NCI-H2196 treated with DMSO at 0.1 percent for 48 hours (cell line): ENCODE results near the gene SF3B1.
A peak's percentile ranks its signal among the peaks of the same experiment; 100 is the strongest.
"Not testable (repeated sequence)": the region's sequence is repeated elsewhere in the genome, so short reads cannot be mapped to it uniquely, and the experiment has no call there.

Experiments
- DNase-seq: peaks from one replicate; lab custom pipeline; 2025; ENCODE audit not compliant: unreplicated experiment; lab: John Stamatoyannopoulos, UW

SF3B1 gene

DNA sequence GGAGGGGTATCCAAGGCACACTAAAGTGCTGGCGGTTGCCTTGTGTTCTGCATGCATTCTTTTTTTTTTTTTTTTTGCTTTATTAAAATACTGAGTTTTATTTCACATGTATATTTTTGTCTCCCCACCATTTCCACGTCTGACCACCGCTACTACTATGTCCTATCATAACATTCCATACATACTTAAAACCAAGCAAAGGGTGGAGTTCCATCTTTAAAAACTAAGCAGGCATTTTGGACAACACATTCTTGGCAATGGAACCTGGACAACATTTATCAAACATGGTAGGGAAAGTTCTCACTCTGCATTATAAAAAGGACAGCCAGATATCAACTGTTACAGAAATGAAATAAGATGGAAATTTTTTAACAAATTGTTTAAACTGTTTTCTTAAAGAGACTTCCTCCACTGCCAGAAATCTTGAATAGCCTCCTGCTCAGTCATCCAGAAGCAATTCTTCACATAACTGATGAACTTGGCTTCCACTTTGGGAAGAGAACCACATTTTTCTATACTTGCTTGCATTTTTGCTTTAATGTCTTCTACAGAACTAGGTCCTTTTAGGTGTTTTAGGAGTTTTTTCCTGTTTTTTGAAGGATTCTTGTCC is 55.4 kb downstream of the SF3B1 start:
- DNase-seq: not testable (repeated sequence)

DNA sequence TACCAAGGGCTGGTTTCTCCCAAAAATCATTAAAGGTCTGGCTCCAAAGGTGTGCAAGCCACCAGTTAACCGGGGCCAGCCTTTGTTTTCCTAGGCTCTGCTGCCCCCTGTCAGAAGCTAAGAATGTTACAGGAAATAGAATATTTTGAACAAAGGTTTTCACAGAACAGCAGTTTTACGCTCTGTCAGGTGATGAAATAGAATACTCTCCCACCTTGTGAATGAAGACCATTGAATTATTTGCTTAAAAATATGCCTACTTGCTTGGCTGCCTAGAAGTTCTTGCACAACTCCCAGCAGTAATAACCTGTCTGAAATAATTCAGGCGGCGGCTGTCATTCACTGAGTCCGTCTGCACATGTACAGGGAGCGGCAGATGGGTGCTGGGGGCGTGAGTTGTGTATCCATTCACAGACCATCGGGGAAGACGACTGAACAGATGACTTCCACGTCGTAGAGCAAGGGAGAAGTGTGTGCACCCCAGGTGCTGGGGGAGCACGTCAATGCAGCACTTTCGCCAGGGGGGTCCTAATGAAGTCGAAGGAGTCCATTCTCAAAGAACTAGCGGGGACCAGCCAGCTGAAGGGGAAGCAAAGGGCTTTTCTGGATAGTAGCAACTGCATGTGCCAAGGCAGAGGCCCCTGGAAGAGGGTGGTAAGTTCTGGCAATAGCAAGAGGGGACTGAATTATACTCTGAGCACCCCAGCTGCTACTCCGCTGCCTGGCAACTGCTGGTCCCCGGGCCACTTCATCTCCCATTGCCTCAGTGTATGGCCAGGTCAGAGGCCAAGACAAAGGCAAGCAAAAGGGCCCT is 56.1 kb downstream of the SF3B1 start:
- peak; percentile 71 for DNase-seq

DNA sequence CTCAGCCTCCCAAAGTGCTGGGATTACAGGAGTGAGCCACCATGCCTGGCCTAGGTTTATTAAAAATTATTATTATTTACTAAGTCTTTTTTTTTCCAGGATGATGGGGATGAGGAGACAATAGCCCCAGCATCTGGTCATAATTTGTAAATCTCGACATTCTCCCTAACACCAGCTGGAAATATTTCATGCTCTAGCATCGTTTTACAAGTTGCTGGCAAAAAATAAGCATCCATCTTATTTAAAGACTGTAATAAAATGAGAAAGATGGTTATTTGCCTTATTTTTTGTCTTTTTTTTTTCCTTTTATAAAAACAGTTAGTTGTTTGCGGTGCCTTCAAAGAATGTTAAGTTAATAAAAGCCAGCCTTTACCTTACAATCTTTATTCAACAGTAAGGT is 56.7 kb downstream of the SF3B1 start:
- no peak for DNase-seq

GRCh38 chr2:197377670-197378069 is 57.2 kb downstream of the SF3B1 start:
- DNase-seq: no peak

GRCh38 chr2:197372592-197372991 is 62.2 kb downstream of the SF3B1 start:
- no peak for DNase-seq

DNA sequence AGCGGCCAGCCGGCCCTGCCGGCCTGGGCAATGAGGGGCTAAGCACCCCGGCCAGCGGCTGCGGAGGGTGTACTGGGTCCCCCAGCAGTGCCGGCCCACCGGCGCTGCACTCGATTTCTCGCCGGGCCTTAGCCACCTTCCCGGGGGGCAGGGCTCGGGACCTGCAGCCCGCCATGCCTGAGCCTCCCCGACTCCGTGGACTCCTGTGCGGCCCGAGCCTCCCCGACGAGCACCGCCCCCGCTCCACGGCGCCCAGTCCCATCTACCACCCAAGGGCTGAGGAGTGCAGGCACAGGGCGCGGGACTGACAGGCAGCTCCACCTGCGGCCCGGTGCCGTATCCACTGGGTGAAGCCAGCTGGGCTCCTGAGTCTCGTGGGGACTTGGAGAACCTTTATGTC is 64.2 kb downstream of the SF3B1 start:
- DNase-seq: not testable (repeated sequence)

DNA sequence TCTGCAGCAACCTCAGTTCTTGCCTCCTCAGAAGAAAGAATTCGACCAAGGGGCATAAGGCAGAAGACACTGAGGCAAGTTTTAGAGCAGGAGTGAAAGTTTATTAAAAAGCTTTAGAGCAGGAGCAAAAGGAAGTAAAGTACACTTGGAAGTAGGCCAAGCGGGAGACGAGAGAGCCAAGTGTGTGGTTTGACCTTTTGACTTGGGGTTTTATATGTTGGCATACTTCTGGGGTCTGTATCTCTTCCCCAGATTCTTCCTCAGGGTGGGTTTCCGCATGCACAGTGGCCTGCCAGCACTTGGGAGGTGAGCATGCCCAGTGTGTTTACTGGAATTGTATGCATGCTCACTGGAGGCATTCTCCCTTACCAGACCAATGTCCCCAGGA is 64.9 kb downstream of the SF3B1 start:
- DNase-seq: no peak

DNA sequence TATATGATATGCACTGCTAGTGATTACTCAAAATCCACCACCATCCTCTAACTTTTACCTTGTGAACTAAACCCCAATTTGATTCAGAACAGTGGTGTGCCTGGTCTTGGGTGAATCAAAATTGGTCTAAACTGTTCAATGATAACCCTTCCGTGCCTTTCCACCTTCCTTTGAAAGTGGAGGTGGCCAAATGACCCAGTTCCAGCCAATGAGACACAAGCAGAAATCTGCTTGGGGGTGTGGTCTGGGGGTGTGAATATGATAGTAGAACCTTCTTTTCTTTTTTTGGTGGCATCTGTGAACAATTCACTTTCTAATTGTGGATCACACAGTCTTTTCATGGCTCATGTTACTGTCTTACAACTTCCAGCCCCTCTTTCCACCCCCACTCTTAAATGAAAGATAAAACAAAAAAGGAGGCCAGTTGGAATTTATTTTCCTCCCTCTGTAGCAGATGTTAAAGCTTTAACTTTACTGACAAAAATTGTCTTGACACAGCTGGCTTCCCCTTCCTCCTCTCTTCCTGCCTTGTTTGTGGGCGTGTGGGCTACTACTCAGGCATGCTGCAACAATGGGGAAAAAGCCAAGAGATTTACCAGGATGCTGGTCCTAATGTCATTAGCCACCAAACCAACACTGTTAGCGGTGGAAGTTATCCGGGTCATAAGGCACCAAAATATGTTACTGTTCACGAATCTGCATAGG is 65.4 kb downstream of the SF3B1 start:
- DNase-seq: no peak

DNA sequence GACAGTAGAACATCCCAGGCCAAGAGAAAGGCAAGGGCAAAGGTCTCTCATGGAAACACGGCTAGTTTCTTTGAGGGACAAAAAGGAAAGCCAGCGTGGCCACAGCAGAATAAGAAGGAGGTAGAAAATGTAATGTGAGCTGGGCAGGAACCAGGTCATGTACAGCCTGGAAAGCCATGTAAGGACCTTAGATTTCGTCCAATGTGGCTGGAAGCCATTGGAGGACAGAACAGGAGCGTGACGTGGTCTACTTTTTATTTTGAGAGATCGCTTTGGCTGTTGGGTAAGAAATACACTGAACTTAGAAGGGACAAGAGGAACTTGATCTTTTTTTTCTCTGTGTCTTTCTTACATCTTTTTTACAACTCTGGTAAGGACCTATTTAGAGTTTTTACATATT is 66.4 kb downstream of the SF3B1 start:
- no peak for DNase-seq

DNA sequence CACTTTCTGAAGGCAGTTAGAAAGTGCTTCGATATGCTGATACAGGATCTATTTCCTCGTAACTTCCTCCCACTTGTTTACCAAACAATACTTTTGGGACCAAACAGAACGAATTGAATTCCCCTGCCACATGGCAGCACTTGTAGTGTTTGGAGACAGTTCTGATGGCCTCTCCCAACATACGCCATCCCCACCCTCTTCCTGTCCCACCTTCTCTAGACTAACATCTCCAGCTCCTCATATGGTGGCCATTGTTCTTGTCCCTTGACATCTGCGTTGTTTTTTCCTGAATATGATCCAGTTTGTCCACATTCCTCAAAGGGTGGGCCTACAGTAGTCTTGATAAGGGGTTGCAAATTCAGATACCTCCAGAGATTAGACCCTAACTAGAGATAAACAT is 70.8 kb downstream of the SF3B1 start:
- DNase-seq: no peak

- DNase-seq: no peak
These were observed 74.1 kb downstream of the SF3B1 start for GRCh38 chr2:197360744-197361156.

GRCh38 chr2:197359859-197360258 is 75.0 kb downstream of the SF3B1 start:
- DNase-seq: no peak

- DNase-seq: no peak
These were observed 75.9 kb downstream of the SF3B1 start for GRCh38 chr2:197358931-197359330.

DNA sequence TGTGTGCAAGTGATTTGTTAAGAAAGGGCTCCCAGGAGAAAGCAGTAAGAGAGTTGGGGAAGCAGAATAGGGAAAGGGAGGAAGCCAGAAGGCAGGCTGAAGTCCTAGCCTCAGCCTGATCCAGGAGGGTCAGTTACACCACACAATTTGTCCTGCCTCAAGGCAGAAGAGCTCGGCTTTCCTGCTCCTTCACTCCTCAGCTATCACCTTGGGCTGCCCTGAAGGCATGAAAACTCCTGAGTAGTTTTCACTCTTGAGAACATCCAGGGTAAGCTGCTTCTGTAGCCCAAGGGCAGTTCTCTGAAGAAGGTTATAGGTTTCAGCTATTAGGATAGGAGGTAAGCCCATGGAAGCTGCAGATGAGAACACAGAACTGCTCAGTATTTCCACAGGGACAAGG is 76.8 kb downstream of the SF3B1 start:
- no peak for DNase-seq

DNA sequence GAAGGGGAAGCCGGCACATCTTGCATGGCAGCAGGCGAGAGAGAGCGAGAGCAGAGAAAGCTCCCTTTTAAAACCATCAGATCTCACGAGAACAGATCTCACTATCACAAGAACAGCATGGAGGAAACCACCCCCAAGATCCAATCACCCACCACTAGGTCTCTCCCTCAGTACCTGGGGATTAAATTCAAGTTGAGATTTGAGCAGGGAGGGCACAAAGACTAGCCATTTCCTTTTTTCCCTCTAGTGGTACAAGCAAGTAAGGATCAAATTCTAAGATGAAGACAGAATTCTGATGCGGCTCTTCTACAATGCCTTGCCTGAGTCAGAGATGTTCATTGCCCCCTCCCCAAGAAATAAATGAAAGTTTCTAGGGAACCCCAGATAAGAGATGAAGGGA is 78.7 kb downstream of the SF3B1 start:
- DNase-seq: no peak

DNA sequence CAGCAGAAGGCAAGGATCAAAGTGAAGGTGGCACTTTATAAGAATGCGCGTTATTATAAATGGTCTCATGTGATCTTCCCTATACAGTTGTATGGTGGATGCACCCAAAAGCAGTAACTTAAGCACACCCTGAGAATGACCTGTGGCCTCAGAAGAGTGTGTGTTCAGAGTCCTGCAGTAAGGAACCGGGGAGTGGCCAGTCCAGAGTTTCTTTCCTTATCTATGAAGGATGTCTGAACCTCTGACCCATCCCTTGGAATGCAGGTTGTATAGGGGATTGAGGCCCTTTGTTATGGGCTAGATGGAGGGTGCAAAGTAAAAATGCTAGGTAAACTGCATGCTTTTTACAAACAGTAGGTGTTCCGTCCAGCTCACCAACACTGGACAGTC is 80.7 kb downstream of the SF3B1 start:
- DNase-seq: no peak

DNA sequence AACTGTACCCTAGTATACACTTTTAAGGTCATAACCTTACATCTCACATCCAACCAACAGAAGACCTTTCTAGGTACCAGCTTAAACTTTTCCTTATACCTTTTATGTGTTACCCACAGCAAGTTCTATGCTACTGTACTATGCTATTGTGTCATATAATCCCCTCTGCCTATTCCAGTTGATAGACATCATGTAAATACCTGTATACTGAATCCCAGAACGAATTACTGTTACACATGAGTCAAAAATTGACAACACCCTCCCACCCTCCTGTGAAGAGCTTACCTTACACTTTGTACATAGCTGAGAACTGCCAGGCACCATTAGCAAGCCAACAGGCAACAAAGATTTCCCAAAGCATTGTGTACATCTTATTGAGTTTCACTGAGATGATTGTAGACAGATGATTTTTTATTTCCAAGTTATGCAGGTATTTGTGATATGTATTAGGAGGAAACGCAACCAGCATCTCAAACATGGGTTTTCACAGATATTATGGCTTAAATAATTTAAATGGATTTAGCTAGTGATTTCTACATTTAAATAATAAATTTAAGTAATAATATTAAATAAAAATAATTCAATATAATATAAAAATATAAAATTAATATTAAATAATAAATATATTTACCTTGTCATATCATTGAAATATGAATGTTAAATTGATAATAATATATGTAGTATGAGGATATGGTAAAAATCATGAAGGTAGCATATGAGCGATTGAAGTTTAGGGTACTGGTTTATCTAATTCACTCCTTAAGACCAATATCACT is 81.2 kb downstream of the SF3B1 start:
- no peak for DNase-seq

DNA sequence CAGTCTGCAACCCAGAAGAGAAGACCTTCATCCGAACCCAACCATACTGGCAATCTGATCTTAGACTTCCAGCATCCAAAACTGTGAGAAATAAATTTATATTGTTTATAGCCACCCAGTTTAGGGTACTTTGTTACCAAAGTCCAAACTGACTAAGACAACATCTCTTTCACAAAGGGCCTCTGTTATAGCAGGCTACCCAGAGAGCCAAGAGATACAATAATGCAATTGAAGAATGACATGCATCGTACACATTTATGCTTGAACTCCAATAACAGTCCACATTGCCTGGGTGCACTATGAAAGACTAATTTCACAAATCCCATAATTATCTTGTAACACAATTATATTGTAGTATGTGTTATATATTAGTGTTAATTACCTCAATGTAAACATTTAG is 85.1 kb downstream of the SF3B1 start:
- DNase-seq: no peak

- DNase-seq: no peak
These were observed 86.0 kb downstream of the SF3B1 start for GRCh38 chr2:197348721-197349360.

DNA sequence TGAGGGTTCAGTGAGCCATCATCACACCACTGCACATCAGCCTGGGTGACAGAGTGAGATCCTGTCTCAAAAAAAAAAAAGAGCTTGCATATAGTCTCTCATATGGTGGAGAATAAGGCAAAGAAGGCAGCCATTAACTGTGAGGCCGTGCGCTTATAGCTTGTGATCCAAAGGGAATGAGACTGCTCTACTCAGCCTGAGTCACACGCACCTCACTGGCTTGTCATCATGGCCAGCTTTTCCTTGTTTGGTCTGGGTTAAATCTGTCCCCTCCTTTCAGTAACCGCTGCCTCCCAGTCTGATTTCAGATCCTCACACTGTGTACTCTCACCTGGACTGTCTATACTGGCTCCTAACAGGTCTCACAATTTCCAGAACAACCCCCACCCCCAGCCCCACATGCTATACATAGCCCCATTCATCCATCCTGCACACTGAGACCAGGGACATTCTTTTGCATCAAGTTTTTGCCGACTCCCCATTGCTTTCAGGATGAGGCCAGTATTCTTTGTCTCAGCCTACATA is 88.9 kb downstream of the SF3B1 start:
- no peak for DNase-seq

- DNase-seq: not testable (repeated sequence)
These were observed 90.9 kb downstream of the SF3B1 start for GRCh38 chr2:197343968-197344367.
